SJCRH30 (cell line): ENCODE measurements around the gene KRT8. TPM values are rescaled to one million over a fixed set of nuclear protein-coding genes. Genes with fewer than 3 reads are reported as not detected.
A peak's percentile ranks its signal among the peaks of the same experiment; 100 is the strongest.

Source experiments
- DNase-seq, 2 experiments: peaks; one replicate each; pipeline ENCODE4 v3.0.0-alpha.2; 2015 to 2020
- H3K27ac ChIP-seq: fragments of 250-450 bp; sonication (Bioruptor Pico); 2 replicates; pipeline ENCODE4 v1.5.1; 2020; ENCODE audit warnings: mild to moderate bottlenecking, moderate library complexity
- H3K27me3 ChIP-seq: fragments of 250-450 bp; sonication (Bioruptor Pico); 2 replicates; pipeline ENCODE4 v1.5.1; 2020; ENCODE audit warnings: mild to moderate bottlenecking, moderate library complexity
- H3K36me3 ChIP-seq: fragments of 250-450 bp; sonication (Bioruptor Pico); 2 replicates; pipeline ENCODE4 v1.5.1; 2020; ENCODE audit warnings: mild to moderate bottlenecking, moderate library complexity
- H3K4me1 ChIP-seq: fragments of 250-450 bp; sonication (Bioruptor Pico); 2 replicates; pipeline ENCODE4 v1.5.1; 2020; ENCODE audit warnings: mild to moderate bottlenecking, moderate library complexity
- H3K4me3 ChIP-seq: fragments of 250-450 bp; sonication (Bioruptor Pico); 2 replicates; pipeline ENCODE4 v1.5.1; 2020; ENCODE audit warnings: mild to moderate bottlenecking, moderate library complexity
- H3K9me3 ChIP-seq: fragments of 250-450 bp; sonication (Bioruptor Pico); replicated peaks from 2 replicates; pipeline ENCODE4 v1.5.1; 2020; ENCODE audit warnings: mild to moderate bottlenecking, moderate library complexity
- total RNA-seq: library from RNA; depleted of rRNA; stranded (reverse); fragments of >200 nt; shearing (Covaris generic); gene quantifications from 2 replicates; pipeline ENCODE4 v1.2.3, GENCODE V29; 2014

The KRT8 gene
- total RNA-seq, 1 experiment from 2014 or later, result 1.7 TPM

DNA sequence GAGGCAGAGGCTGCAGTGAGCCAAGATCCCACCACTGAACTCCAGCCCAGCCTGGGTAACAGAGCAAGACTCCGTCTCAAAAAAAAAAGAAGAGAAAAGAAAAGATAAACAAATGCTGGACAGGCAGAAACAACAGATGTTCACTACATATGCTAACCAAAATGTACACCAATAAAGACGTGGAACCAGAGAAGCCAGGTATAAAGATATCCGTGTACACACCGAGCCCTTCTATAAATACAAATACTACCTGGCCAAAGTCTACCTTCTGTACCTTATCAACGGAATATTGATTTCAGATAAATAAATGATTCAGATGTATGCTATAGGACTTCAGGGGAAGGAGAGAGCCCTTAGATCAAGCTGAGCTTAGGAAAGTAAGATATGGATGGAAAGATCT lies 10.8 kb upstream of the KRT8 start:
- no peak for DNase-seq
- H3K9me3 ChIP-seq, result no peaks in the 10 kb centered on the region

DNA sequence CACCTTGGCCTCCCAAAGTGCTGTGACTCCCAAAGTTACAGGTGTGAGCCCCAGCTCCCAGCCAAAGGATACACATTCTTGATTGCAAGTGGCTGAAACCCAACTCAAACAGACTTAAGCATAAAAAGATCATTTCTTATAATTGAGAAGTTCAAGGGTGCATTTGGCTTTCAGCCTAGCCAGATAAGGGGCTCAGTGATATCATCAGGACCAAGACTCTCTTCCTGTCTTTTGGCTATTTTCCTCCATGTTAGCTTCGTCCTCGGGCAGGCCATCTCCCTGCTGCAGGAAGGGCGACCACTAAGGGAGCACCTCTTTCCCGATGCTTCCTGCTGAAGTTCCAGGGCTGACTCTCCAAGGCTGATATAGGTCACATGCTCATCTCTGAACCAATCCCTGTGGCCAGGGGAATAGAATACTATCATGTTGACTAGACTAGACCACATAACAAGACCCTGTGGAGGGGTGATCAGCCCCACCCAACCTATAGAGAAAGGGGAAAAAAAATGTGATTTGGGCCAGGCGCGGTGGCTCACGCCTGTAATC lies 9.8 kb upstream of the KRT8 start:
- Histone ChIP-seq H3K4me1 (0 out of 2 replicates have a peak, but pooled peaks cover 2% of the 10 kb centered on the region), H3K36me3 (no peaks in the 10 kb centered on the region), H3K4me3 (no peak overlapping the region), H3K27ac (no peak overlapping the region), H3K9me3 (no peaks in the 10 kb centered on the region), H3K27me3 (no peaks in the 10 kb centered on the region)
- DNase-seq, result no peak

More for the DNA sequence above, 10.8 kb upstream of the KRT8 start:
- Histone ChIP-seq H3K27me3 (no peaks in the 10 kb centered on the region), H3K27ac (no peak overlapping the region), H3K4me1 (0 out of 2 replicates have a peak, but pooled peaks cover 2% of the 10 kb centered on the region), H3K36me3 (no peaks in the 10 kb centered on the region), H3K4me3 (no peak overlapping the region)

- no peaks in the 10 kb centered on the region for H3K9me3 ChIP-seq
- H3K4me1 ChIP-seq, result 0 out of 2 replicates have a peak, but pooled peaks cover under 1% of the 10 kb centered on the region
- DNase-seq, result no peak
- no peak overlapping the region for H3K27ac ChIP-seq
- no peak overlapping the region for H3K4me3 ChIP-seq
- H3K27me3 ChIP-seq, result no peaks in the 10 kb centered on the region
- H3K36me3 ChIP-seq, result no peaks in the 10 kb centered on the region
Measured at GRCh38 chr12:52913431-52913821, 8.6 kb upstream of the KRT8 start.

GRCh38 chr12:52912711-52913430 lies 8.0 kb upstream of the KRT8 start:
- H3K36me3 ChIP-seq, result no peaks in the 10 kb centered on the region
- DNase-seq, result no peak
- no peaks in the 10 kb centered on the region for H3K4me1 ChIP-seq
- no peaks in the 10 kb centered on the region for H3K27me3 ChIP-seq
- no peaks in the 10 kb centered on the region for H3K9me3 ChIP-seq
- H3K27ac ChIP-seq, result no peak overlapping the region
- H3K4me3 ChIP-seq, result no peak overlapping the region

DNA sequence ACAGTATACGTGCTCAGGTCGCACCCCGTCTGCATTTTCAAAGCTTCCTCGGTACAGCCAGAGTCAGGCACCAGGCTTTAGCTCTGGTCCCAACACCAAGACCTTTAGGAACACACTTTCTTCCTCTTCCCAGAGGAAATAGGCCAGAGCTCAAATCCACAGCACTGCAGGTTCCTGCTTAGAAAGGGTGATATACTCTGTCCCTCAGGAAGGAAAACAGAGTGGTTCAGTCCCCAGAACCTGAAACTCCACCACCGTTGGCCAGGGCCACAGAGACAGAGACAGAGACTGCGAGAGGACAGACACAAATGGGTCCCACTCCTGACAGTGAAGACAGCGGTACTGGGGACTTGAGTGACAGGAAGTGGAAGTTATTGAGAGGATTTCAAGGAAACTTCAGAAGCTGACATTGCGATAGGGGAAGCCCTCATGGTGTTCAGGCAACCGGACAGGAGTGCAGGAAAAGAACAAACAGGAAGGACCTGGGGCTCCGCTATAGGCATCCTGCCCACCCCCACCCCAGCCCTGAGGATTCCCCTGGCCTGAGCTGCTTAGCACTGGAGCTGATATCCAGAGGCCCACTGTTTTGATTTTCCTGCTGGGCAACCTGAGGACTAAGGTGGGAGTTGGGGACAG lies 5.5 kb upstream of the KRT8 start:
- no peak for DNase-seq
- H3K9me3 ChIP-seq, result no peaks in the 10 kb centered on the region
- no peak overlapping the region for H3K4me3 ChIP-seq
- no peak overlapping the region for H3K27ac ChIP-seq
- no peaks in the 10 kb centered on the region for H3K4me1 ChIP-seq
- no peaks in the 10 kb centered on the region for H3K27me3 ChIP-seq
- no peaks in the 10 kb centered on the region for H3K36me3 ChIP-seq

DNA sequence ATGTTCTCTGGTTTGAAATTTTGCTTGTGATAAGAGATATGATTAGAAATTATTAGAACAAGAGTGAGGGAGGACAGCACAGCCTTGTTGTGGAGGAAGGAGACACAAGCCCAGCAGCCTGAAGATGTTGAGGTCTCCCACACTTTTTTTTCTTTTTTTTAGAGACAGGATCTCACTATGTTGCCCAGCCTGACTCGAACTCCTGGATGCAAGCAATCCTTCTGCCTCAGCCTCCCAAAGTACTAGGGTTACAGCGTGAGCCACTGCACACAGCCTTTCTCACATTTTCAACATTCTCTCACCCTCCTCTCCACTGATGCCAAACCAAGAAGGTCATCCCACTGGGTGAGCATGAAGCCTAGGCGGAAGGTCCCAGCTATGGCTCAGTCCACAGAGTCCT lies 4.9 kb upstream of the KRT8 start:
- no peaks in the 10 kb centered on the region for H3K9me3 ChIP-seq
- no peaks in the 10 kb centered on the region for H3K27me3 ChIP-seq
- H3K36me3 ChIP-seq, result no peaks in the 10 kb centered on the region
- no peak for DNase-seq
- no peaks in the 10 kb centered on the region for H3K4me1 ChIP-seq
- no peak overlapping the region for H3K4me3 ChIP-seq
- H3K27ac ChIP-seq, result no peak overlapping the region

DNA sequence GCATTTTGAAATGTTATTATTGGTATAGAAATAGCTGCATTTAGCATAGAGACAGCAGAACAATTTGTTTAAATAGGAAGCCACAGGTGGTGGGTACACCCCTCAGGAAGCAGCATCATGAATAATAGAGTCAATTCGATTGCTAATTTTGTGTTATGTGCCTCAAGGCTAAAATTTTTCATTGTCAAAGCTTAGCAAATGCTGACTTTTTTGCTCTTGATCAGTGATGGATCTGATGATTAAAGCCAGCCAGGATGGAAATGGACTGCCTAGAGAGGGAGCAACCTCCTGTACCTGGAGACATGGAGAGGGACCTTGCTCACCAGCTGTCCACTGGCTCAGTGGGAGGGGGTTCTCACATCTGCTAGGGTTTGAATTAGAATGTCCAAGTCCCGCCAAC lies 4.5 kb upstream of the KRT8 start:
- H3K27ac ChIP-seq, result no peak overlapping the region
- H3K27me3 ChIP-seq, result no peaks in the 10 kb centered on the region
- H3K4me1 ChIP-seq, result no peaks in the 10 kb centered on the region
- no peaks in the 10 kb centered on the region for H3K36me3 ChIP-seq
- no peak overlapping the region for H3K4me3 ChIP-seq
- H3K9me3 ChIP-seq, result no peaks in the 10 kb centered on the region
- DNase-seq, result no peak

DNA sequence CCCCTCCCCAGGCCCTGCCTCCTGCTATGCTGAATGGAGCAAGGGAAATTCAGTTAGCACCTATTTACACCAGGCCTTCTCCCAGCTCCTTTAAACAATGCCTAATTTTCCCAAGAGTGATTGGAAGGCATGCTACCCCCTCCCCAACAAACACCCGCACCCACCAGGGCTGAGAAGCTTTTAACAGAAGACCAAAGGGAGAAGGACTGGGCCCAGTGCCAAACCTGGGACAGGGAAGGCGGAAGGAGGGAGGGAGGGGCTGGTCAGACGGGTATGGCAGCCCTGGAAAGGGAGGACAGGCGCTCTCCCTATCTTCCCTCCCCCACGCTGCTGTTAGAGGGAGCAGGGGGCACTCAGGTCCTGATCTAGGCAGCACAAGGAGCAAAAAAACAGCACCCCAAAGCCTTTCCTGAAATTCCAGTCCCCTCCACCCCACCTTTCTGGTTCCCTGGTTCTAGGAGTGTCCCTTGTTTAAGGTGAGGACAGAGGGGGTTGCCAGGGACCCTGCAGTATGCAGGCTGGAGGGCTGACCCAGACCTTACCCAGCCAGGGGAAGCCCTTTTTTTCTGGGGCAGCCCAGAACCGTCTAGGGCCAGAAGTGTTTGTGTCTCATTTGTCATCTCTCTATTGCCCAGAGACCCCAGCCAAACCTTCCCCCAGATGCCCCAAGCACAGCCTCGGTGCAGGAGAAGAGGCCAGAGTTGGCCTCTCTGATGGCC lies 2.4 kb upstream of the KRT8 start:
- H3K27ac ChIP-seq, result no peak overlapping the region
- no peaks in the 10 kb centered on the region for H3K27me3 ChIP-seq
- no peaks in the 10 kb centered on the region for H3K9me3 ChIP-seq
- H3K4me1 ChIP-seq, result no peaks in the 10 kb centered on the region
- DNase-seq, result peak in 1 of 2 experiments; percentile 22
- no peak overlapping the region for H3K4me3 ChIP-seq
- no peaks in the 10 kb centered on the region for H3K36me3 ChIP-seq

DNA sequence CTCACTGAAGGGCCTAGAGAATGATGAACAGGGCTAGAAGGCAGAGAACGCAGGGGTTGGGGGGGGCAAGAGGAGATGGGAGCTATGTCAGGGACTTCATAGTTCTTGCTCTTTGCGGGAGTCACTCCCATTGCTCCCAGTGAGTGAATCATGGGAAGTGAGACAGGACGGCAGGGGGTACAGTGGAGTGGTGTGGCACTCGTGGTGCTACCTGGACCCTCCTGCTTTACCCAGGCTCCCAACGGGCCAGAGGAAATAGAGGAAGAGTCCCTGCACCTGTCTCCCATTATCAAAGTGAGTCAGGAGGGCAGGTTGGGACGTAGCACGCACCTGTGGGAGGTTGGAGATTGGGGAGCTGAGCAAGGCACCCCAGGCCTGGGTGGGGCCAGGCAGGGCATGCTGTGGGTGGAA lies 1.3 kb upstream of the KRT8 start:
- Histone ChIP-seq H3K27ac (no peak overlapping the region), H3K9me3 (no peaks in the 10 kb centered on the region), H3K4me3 (no peak overlapping the region), H3K36me3 (no peaks in the 10 kb centered on the region), H3K4me1 (no peaks in the 10 kb centered on the region), H3K27me3 (no peaks in the 10 kb centered on the region)
- DNase-seq, result no peak

DNA sequence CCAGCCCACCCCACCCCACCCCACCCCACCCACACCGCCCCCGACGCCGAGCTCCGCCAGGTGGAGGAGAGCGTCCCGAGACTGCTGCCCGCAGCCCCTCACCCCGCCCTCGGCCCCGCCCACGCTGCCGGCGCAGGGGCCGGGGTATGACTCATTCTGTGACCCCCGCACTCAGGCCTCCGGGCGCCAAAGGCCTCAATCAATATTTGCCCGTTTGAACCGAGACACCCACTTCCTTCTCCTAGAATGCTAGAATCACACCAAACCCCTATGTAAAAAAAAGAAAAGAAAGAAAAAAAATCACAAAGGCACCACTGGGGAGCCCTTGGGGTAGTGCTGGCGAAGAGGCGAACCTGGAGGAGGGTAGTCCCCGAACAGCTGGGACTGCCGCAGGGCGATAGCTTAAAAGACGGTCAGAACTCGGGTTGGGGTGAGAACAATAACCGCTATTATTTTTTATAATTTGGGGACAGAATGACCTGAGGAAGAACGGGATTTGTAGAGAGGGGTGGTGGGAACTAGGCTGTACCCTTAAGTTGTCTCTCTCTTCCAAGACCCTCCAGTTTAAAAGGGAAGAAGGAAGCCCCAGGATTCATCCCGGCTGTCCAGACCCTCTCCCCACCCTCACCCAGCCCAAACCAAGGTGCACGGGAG lies 894 bp downstream of the KRT8 start:
- H3K9me3 ChIP-seq, result no peaks in the 10 kb centered on the region
- peak overlapping the region; percentile 45 for H3K4me3 ChIP-seq
- peak overlapping the region; percentile 72 for H3K27ac ChIP-seq
- no peaks in the 10 kb centered on the region for H3K36me3 ChIP-seq
- no peaks in the 10 kb centered on the region for H3K27me3 ChIP-seq
- DNase-seq, result peak; percentile 51 to 59
- H3K4me1 ChIP-seq, result no peaks in the 10 kb centered on the region

DNA sequence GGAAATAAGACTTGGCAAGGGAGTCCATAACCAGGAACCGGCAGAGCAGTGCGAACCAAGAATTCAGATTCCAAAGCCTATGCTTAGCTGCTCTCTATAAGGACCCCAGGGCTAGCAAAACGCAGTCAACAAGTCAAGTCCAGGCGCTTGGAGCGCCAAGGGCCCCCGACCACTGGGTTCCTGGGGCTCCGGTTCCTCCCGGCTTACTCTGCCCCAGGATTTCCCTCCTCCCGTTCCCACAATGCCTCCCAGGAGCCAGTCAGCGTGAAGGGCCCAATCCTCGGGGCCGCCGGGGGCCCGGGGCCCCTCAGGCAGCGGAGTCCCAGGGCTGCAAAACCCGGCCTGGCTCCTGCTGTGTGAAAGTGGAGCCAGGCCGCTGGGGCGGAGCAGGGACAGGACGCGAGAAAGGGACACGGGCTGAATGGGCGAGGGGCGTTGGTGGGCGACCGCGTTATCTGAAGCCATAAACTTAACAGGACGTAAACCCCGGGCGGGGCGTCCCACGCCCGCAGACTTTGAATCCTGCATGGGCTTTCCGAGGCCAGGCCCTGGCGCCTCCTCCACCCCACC lies 1.5 kb downstream of the KRT8 start:
- Histone ChIP-seq H3K27ac (peak overlapping the region; percentile 72; the same call in 1 of the 2 replicates), H3K4me3 (peak overlapping the region; percentile 45), H3K4me1 (no peaks in the 10 kb centered on the region), H3K27me3 (no peaks in the 10 kb centered on the region), H3K36me3 (no peaks in the 10 kb centered on the region), H3K9me3 (no peaks in the 10 kb centered on the region)
- DNase-seq, result peak; percentile 68 to 78

- H3K27ac ChIP-seq, result no peak overlapping the region
- no peaks in the 10 kb centered on the region for H3K9me3 ChIP-seq
- no peak for DNase-seq
- peaks cover under 1% of the 10 kb centered on the region; the same call in 1 of the 2 replicates for H3K4me1 ChIP-seq
- no peak overlapping the region for H3K4me3 ChIP-seq
- no peaks in the 10 kb centered on the region for H3K36me3 ChIP-seq
- H3K27me3 ChIP-seq, result no peaks in the 10 kb centered on the region
Measured at GRCh38 chr12:52901715-52902541, 2.9 kb downstream of the KRT8 start.

GRCh38 chr12:52900896-52901714 lies 3.8 kb downstream of the KRT8 start:
- no peak overlapping the region for H3K4me3 ChIP-seq
- H3K27ac ChIP-seq, result no peak overlapping the region
- H3K27me3 ChIP-seq, result no peaks in the 10 kb centered on the region
- DNase-seq, result no peak
- H3K4me1 ChIP-seq, result peaks cover 7% of the 10 kb centered on the region; the same call in 1 of the 2 replicates
- no peaks in the 10 kb centered on the region for H3K9me3 ChIP-seq
- H3K36me3 ChIP-seq, result no peaks in the 10 kb centered on the region
